ENCODE results near the gene NFKBIZ.

NFKBIZ gene

DNA sequence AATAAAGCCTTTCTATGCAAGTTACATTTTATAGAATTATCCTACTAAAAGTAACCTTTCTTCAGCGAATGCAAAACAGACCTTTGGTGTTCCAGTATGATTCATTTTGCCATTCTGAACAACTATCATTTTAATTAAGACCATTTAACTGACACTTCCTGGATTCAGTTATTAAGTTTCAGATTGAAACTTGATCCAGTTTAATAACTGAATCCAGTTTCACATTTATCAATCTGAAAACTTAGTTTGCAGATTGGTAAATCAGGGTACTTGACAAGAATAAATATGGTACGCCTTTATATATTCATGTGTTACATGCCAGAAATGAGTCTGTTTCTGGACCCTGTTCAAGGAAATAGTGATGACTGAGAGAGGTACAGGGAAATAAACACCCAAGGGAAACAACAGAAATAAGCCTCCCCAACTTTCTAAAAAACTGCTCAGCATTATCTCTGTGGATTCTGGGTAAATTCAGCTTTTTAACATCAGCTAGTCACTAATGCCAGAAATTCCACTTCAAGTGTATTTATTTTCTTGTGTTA, 23.3 kb upstream of the NFKBIZ start:
- DNase-seq (ENCODE audit: low read depth), result no peak

GRCh38 chr3:101827211-101828174, 21.8 kb upstream of the NFKBIZ start:
- peak; percentile 79 for DNase-seq (ENCODE audit: low read depth)

- no peak for DNase-seq (ENCODE audit: low read depth)
Observed at GRCh38 chr3:101828276-101828675, 21.0 kb upstream of the NFKBIZ start.

- DNase-seq (ENCODE audit: low read depth), result peak; percentile 36
Observed at GRCh38 chr3:101828691-101829436, 20.4 kb upstream of the NFKBIZ start.

DNA sequence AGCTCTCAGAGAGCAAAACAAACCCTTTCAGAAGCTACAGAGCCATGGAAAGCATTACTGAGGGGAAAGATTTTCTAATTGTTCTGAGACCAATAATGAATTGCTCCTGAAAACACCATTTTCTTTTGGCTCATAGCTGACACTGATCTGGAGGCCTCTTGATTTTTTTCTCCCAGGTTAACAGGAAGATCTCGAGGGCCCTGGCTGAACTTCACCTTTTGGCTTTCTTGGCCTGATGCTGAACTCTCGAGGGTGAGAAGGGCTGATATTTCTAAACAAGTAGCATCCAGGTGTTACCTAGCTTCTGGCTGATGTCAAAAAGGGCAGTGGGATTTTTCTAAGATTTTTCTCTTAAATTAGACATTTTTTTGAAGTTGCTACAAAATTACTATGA, 19.9 kb upstream of the NFKBIZ start:
- no peak for DNase-seq (ENCODE audit: low read depth)

DNA sequence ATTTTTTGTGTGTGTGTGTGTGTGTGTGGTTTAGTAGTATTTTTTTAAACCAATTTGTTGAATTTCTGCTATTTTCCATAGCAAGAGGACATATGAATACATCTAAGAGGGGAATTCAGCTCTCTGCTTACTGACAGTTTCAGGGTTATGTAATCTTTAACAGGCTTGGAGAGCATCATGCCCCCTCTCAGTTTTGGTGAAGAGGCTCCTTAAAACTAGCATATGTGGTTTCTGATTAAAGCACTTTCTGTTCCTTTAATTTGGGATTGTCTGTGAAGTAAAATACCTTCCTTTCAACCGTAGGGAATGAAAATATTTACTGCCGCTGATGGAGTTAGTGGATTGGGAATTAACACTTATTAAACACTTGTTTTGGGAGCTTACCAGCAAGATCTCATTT, 19.4 kb upstream of the NFKBIZ start:
- no peak for DNase-seq (ENCODE audit: low read depth)

DNA sequence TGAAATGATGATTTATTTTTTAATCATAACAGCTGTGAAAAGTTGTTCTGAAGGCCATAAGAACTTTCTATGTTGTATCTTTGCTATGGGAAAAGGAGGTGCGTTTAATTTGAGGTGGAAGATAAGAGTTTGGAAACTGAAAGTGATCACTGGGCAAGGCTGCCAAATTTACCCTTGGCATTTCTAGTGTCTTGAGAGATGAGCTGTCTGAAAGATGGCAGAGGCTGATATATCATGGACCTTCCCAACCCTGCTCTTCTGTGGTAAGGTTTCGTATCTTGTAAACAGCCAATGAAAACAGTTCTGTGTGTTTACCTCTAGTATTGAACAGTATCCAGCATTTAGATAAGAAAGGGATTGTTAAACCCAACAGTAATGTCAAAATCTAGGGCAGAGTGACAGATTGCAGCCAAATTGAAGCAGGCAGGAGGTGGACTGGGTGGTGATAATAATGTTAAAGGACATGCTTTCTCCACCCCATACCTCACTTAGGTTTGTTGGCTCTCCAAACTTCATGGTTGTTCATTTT, 15.8 kb upstream of the NFKBIZ start:
- no peak for DNase-seq (ENCODE audit: low read depth)

- DNase-seq (ENCODE audit: low read depth), result no peak
Observed at GRCh38 chr3:101835676-101836075, 13.6 kb upstream of the NFKBIZ start.

- DNase-seq (ENCODE audit: low read depth), result no peak
Observed at GRCh38 chr3:101836160-101836559, 13.2 kb upstream of the NFKBIZ start.

DNA sequence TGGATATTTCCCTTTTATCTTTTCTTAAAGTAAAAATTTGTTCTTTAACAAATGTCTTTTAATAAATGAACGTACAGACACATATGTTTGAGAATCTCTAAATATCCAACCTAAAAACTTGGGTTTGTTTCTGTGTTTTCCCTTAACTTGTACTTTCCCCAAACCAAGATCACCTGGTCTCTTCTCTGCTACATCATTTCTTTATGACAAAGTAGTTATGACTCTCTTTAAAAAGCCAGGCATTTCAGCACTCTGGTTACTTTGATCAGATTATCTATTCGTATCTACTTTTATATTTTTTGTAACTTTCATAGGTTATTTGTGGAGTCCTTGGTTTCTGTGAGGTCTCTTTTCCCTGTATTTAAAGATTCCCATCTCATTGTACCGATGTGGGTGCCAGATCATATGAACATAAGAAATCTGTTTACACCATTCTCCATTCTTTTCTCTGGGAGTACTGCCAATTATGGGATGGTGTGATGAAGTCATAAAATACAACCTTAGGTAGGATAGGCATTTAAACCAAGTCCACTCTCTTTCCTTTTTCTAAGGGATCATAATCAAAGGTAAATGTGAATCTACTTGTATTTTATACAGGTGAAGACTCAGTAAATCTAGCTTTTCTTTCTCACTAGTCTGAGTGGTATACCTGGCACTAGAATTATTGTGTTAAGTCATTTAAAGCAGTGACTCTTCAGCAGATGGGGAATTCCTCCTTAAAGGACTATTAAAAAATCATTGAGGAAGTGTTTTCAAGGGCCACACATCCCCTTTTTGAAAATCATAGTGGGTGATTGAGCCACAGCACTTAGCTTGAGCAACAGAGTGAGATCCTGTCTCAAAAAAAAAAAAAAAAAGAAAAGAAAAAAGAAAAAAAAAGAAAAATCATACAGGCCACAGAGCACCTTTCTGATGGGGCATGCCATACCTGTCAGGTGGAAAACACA, 12.4 kb upstream of the NFKBIZ start:
- DNase-seq (ENCODE audit: low read depth), result no peak

- no peak for DNase-seq (ENCODE audit: low read depth)
Observed at GRCh38 chr3:101838691-101839090, 10.6 kb upstream of the NFKBIZ start.

GRCh38 chr3:101840066-101840465, 9.2 kb upstream of the NFKBIZ start:
- DNase-seq (ENCODE audit: low read depth), result no peak

GRCh38 chr3:101842245-101842934, 6.9 kb upstream of the NFKBIZ start:
- no peak for DNase-seq (ENCODE audit: low read depth)

DNA sequence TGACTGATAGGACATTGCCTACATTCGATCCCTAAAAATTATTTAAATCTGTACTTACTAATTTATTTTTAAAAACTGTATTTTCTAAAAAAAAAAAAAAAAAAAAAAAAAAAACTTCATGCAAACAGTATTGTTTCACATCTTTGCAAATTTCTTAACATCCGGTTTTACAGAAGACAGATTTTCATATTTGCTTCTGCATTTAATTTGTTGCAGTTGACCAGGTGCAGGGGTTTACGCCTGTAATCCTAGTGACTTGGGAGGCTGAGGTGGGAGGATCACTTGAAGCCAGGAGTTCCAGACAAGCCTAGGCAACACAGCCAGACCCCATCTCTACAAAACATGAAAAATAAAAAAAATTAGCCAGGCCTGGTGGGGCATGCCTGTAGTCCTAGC, 6.4 kb upstream of the NFKBIZ start:
- DNase-seq (ENCODE audit: low read depth), result no peak

DNA sequence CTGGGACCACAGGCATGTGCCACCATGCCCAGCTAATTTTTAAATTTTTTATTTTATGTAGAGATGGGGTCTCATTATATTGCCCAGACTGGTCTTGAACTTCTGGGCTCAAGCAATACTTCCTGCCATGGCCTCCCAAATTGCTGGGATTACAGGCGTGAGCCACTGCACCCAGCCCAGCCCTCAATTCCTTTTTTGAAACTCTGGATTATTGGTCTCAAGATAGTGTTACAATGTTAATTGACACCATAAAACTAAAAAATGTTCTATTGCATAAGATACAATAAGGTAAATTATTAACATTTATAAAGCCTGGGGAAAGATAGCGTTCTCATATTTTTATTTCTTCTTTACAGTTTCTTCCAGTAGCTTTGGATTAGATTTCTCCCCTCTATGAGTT, 3.9 kb upstream of the NFKBIZ start:
- DNase-seq (ENCODE audit: low read depth), result no peak

DNA sequence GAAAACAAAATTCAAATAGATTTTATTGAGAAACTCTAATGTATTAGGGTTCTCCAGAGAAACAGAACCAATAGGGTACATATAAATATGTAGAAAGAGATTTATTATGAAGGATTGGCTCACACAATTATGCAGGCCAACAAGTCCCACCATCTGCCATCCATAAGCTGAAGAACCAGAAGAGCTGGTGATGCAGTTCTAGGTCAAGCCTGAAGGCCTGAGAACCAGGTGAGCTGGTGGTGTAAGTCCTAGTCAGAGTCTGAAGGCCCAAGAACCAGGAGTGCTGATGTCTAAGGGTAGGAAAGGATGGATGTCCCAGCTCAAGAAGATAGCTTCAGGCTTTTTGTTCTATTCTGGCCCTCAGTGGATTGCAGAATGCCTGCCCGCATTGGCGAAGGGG, 2.6 kb upstream of the NFKBIZ start:
- no peak for DNase-seq (ENCODE audit: low read depth)

DNA sequence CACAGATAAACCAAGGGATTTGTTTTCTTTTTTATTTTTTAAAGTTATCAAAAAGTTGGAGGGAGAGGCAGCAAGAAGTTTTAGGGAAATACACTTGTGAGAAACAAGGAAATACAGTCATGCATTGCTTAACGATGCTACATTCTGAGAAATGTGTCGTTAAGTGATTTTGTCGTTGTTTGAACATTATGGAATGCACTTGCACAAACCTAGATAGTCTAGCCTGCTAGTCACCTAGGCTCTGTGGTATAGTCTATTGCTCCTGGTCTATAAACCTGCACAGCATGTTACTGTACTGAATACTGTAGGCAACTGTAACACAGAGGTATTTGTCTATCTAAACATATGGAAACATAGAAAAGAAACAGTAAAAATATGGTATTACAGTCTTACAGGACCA, 2.0 kb upstream of the NFKBIZ start:
- no peak for DNase-seq (ENCODE audit: low read depth)

GRCh38 chr3:101848326-101848725, 988 bp upstream of the NFKBIZ start:
- DNase-seq (ENCODE audit: low read depth), result no peak

DNA sequence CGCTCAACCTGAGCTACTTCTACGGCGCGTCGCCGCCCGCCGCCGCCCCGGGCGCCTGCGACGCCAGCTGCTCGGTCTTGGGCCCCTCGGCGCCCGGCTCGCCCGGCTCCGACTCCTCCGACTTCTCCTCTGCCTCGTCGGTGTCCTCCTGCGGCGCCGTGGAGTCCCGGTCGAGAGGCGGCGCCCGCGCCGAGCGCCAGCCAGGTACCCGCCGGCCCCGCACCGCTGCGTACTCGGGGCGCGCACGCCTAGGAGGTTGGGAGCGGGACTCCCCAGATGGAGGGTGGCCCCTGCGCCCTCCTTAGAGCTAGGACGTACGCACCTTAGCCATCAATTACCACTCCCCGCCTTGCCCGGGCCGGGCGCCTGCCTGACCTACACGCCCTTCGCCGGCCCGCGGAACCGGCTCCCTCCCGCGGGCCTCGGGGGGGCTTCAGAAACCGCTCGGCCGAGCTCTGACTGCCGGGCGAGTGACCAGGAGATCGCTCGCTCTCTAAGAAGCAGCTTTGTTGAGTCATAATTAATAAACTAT, 466 bp downstream of the NFKBIZ start:
- peak; percentile 55 for DNase-seq (ENCODE audit: low read depth)

- peak; percentile 12 for DNase-seq (ENCODE audit: low read depth)
Observed at GRCh38 chr3:101850246-101851051, 1.1 kb downstream of the NFKBIZ start.

All from activated T-cell treated with anti-CD3 and anti-CD28 coated beads for 48 hours (primary cell).